HG02678 (cell line): ENCODE data around the gene DACT1.

Experiments
- ATAC-seq: cut with Tn5 transposase; IDR thresholded peaks from one replicate; pipeline ENCODE4 v1.9.1; 2021; ENCODE audit warnings: mild to moderate bottlenecking, moderate library complexity; ENCODE audit not compliant: unreplicated experiment

DACT1 gene

GRCh38 chr14:58635091-58635830, 2.5 kb upstream of the DACT1 start:
- no peak for ATAC-seq

GRCh38 chr14:58636129-58636528, 1.6 kb upstream of the DACT1 start:
- no peak for ATAC-seq

GRCh38 chr14:58637040-58637390, 747 bp upstream of the DACT1 start:
- ATAC-seq = peak; percentile 1

- peak; percentile 22 for ATAC-seq
These were observed 752 bp downstream of the DACT1 start for GRCh38 chr14:58638231-58639197.

- no peak for ATAC-seq
These were observed 1.4 kb downstream of the DACT1 start for GRCh38 chr14:58639198-58639565.

GRCh38 chr14:58639842-58640484, 2.2 kb downstream of the DACT1 start:
- ATAC-seq = no peak

- no peak for ATAC-seq
These were observed 3.2 kb downstream of the DACT1 start for GRCh38 chr14:58640959-58641358.

GRCh38 chr14:58641509-58641908, 3.7 kb downstream of the DACT1 start:
- no peak for ATAC-seq

- ATAC-seq = no peak
These were observed 5.6 kb downstream of the DACT1 start for GRCh38 chr14:58643366-58643765.

- ATAC-seq = no peak
These were observed 7.9 kb downstream of the DACT1 start for GRCh38 chr14:58645641-58646040.

- ATAC-seq = no peak
These were observed 8.7 kb downstream of the DACT1 start for GRCh38 chr14:58646479-58646878.

- no peak for ATAC-seq
These were observed 10.0 kb downstream of the DACT1 start for GRCh38 chr14:58647777-58648176.

- ATAC-seq = no peak
These were observed 13.1 kb downstream of the DACT1 start for GRCh38 chr14:58650857-58651256.

- no peak for ATAC-seq
These were observed 19.1 kb downstream of the DACT1 start for GRCh38 chr14:58656671-58657411.

- ATAC-seq = no peak
These were observed 21.3 kb downstream of the DACT1 start for GRCh38 chr14:58659061-58659460.

- ATAC-seq = no peak
These were observed 22.1 kb downstream of the DACT1 start for GRCh38 chr14:58659846-58660245.

- no peak for ATAC-seq
These were observed 22.6 kb downstream of the DACT1 start for GRCh38 chr14:58660407-58660806.

GRCh38 chr14:58662018-58662417, 24.3 kb downstream of the DACT1 start:
- no peak for ATAC-seq

GRCh38 chr14:58662759-58663158, 25.0 kb downstream of the DACT1 start:
- no peak for ATAC-seq

GRCh38 chr14:58663494-58664111, 25.8 kb downstream of the DACT1 start:
- no peak for ATAC-seq
